ENCODE measurements around the gene DACT3.
A peak's percentile ranks its signal among the peaks of the same experiment; 100 is the strongest.

Gene DACT3

GRCh38 chr19:46610413-46610775 lies 50.6 kb downstream of the DACT3 start:
- no peak for DNase-seq

- DNase-seq: no peak
Measured at GRCh38 chr19:46609511-46610412, 51.2 kb downstream of the DACT3 start.

GRCh38 chr19:46608581-46609345 lies 52.2 kb downstream of the DACT3 start:
- no peak for DNase-seq

GRCh38 chr19:46608178-46608577 lies 52.8 kb downstream of the DACT3 start:
- no peak for DNase-seq

- DNase-seq: no peak
Measured at GRCh38 chr19:46607448-46607841, 53.5 kb downstream of the DACT3 start.

GRCh38 chr19:46606681-46607447 lies 54.1 kb downstream of the DACT3 start:
- no peak for DNase-seq

- no peak for DNase-seq
Measured at GRCh38 chr19:46606019-46606418, 55.0 kb downstream of the DACT3 start.

- no peak for DNase-seq
Measured at GRCh38 chr19:46605356-46605821, 55.6 kb downstream of the DACT3 start.

GRCh38 chr19:46604781-46605355 lies 56.1 kb downstream of the DACT3 start:
- no peak for DNase-seq

GRCh38 chr19:46603752-46604231 lies 57.2 kb downstream of the DACT3 start:
- no peak for DNase-seq

GRCh38 chr19:46603195-46603637 lies 57.8 kb downstream of the DACT3 start:
- no peak for DNase-seq

- peak; percentile 75 for DNase-seq
Measured at GRCh38 chr19:46602392-46603194, 58.4 kb downstream of the DACT3 start.

GRCh38 chr19:46601318-46602224 lies 59.4 kb downstream of the DACT3 start, which contains the start of gene CALM3:
Gene CALM3, plus strand, starts transcription at chr19:46601330. Its CDS starts 105 bp downstream, at chr19:46601435.
- no peak for DNase-seq

GRCh38 chr19:46600384-46601317 lies 60.3 kb downstream of the DACT3 start:
- peak; percentile 94 for DNase-seq

- no peak for DNase-seq
Measured at GRCh38 chr19:46599716-46600373, 61.1 kb downstream of the DACT3 start.

GRCh38 chr19:46598372-46598917 lies 62.5 kb downstream of the DACT3 start:
- DNase-seq: no peak
